ENCODE results near the gene HECW1.

DNA sequence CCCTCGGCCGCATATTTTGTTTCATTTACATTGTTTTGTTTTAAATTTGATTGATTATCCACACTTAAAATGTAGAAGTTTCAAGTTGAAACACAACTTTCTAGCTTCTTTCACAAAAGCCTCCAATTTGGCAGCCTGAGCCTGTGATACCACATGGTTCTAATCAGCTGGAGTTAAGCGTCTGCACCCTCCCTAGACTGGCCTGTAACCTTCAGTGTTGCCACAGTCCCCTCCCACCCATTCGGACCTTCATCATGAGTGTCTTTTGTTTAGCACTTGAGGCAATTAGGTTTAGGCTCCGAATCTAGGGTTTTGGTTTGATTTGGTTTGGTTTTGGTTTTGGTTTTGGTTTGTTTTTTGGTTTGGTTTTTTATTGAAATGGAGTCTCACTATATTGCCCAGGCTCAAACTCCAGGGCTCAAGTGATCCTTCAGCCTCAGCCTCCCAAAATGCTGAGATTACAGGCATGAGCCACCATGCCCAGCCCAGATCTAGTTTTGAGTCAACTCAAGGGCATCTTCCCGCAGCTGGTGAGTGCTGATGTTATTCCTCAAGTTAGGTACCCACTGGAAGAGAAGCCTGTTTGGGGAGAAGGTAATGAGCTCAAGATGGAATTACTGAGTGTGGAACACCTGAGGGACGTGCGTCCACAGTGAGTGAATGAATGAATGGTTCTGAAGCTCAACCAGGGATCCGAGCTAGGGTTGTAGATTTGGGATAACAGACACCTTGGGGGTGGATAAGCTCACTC, 201.4 kb downstream of the HECW1 start:
- TF ChIP-seq SIN3A (IDR thresholded peaks at IDR 0.05; ENCODE audit: borderline replicate concordance, insufficient read depth, low read length) (no peak), POLR2AphosphoS5 (IDR thresholded peaks at IDR 0.05; ENCODE audit: low read depth, low read length) (no peak)
